ENCODE measurements around the gene HOXC9. TPM values are rescaled to one million over a fixed set of nuclear protein-coding genes. Genes with fewer than 3 reads are reported as not detected.

HOXC9 gene
- polyA plus RNA-seq, 4 donors = 19.1 to 33.6 (median 28.1) TPM

DNA sequence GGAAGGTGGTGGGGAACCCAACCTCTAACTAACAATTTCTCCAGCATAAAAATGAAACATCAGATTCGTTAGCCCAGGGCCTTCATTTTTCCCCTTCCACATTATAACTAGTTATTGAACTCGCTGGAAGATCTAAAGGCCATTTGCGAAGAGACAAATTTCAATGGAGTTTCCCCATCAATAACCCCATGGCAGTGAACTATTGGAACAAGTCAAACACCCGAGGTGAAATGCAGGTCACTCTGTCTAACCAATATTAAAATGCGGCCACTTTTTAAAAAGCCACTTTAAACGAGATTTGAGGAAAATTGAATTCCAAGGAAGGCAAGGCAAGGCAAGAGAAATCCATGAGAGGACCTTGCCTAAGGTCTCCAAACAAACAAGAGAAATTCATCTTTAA lies 49.1 kb downstream of the HOXC9 start:
- no peak for DNase-seq (ENCODE audit: low read depth in 4 of 4, low spot score in 2 of 4)

DNA sequence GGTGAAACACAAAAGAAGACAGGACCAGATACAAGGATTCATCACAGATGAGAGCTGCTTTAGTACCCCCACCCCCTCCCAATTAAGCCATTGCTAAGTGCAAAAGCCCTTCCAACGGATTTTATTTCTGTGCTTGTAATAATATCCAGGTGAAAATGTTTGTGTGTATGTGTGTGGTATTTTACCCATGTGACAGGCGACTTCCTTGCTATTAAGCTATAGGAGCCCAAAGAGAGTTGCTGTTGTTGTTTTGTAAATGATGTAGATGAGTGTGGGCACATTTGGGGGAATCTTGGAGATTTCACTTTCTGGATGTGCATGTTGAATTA lies 50.5 kb downstream of the HOXC9 start:
- DNase-seq (ENCODE audit: low read depth in 4 of 4, low spot score in 2 of 4) = no peak

DNA sequence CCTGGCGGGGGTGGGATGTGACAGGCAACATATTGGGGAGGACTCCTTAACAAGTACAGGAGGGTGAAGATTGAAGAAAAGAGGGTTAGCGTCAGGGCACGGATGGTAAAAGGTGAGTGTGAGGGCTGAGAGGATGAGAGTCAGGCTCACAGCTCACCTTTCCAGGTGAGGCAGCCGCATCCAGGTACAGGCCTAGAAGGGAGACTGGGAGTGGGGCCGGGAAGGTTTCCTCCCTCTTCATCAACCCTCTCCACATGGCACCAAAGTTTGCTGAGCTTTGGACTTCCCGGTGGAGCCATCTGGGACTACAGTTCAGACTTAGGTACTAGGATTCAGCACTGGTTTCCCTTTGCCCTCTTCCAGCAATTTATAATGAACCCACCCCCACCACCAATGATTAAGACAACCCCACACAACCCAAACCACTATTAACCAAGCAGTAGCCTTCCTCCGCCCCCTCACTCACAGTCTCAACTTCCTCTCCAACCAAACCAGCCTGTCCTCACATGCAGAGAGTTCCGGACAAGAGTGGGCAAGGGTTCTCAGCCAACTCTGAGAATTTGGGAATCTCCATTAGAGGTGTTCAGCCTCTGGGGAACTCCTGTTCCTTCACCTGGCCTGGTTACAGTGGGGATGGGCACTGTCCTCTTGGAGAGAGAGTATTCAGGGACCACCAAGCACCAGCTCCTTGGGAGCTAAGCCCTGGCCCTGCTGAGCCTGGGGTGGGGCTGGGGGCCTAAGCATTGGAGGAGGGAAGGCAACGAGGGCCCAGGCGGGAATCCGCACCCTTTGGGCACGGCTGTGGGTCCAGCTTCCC lies 51.3 kb downstream of the HOXC9 start:
- DNase-seq (ENCODE audit: low read depth in 4 of 4, low spot score in 2 of 4) = no peak

DNA sequence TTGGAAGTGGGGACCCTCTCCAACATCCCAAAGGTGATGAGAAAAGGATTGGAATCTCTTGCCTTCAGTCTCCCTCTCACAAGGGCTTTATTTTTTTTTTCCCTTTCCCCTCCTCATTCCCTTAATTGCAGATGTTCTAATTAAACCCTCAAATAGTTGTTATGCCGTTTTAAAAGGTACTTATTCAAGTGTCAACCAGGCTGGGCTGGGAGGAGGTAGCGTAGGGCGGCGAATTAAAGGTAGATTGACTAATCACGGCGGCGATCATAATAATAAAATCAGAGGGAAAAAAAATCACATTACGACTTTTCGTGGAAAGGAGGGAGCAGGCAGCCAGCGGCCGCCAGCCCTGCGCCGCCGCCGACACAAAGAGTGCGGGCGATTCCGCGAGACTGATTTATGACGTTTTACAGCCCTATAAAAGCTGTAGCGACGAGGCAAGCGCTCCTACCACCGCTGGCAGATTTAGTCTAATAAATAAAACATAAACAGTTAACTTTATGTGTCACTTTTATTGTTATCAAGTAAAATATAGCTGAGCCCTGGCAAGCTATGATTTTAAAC lies 52.0 kb downstream of the HOXC9 start:
- peak in 2 of 4 donors; percentile 69 to 83 for DNase-seq (ENCODE audit: low read depth in 4 of 4, low spot score in 2 of 4)

DNA sequence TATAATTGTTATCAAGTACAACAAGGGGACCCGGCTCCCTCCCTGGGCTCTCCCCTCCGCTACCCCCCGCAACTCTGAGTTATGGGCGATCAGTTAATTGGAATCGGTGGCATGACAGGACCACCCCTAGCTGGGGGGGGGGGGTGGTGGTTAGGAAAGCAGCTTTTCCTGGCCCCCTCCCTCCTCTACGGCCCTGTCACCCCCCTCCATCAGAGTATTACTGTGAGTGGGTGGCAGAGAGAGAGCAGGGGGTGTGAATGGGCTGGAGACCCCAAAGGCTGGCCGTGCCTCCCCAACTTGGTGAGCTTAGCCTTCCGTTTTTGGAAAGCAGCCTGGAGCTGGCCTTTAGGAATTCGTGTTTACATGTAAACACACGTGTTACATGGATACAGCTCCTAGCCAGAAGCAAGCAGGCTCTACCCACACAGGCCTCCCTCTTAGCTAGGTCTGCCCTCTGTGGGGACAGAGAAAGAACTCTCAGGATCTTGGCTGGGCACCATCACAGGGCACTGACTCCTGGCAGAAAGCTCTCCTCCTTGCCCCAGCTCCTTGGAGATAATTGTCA lies 52.6 kb downstream of the HOXC9 start:
- DNase-seq (ENCODE audit: low read depth in 4 of 4, low spot score in 2 of 4) = no peak

Other genes with a start within 250 kb of the HOXC9 start
- under 1 TPM in 3 of 4 donors, not detected in 1; 0.24 to 0.44 (median 0.32) TPM for gene CISTR, start 248.2 kb upstream of the HOXC9 start, polyA plus RNA-seq (ENCODE audit: insufficient read length in 4 of 4)
- gene HOXC13, start 61.3 kb upstream of the HOXC9 start, polyA plus RNA-seq (ENCODE audit: insufficient read length in 4 of 4) = not detected
- not detected for gene HOXC12, start 45.3 kb upstream of the HOXC9 start, polyA plus RNA-seq (ENCODE audit: insufficient read length in 4 of 4)
- gene HOXC11, start 27.0 kb upstream of the HOXC9 start, polyA plus RNA-seq (ENCODE audit: insufficient read length in 4 of 4) = 1 to 10 TPM in 3 of 4 donors, under 1 TPM in 1; 0.96 to 3.6 (median 2.3) TPM
- 1 to 10 TPM in 3 of 4 donors, under 1 TPM in 1; 0.96 to 2.3 (median 1.8) TPM for gene HOTAIR, start 25.2 kb upstream of the HOXC9 start, polyA plus RNA-seq (ENCODE audit: insufficient read length in 4 of 4)
- gene HOXC10, start 15.0 kb upstream of the HOXC9 start, polyA plus RNA-seq (ENCODE audit: insufficient read length in 4 of 4) = 10 to 100 TPM; 53.9 to 75.6 (median 65.7) TPM
- 10 to 100 TPM in 2 of 4 donors, 1 to 10 TPM in 2; 6.0 to 18.0 (median 11.0) TPM for gene HOXC8, start 8.8 kb downstream of the HOXC9 start, polyA plus RNA-seq (ENCODE audit: insufficient read length in 4 of 4)
- 10 to 100 TPM; 23.8 to 49.8 (median 39.7) TPM for gene HOXC6, start 28.3 kb downstream of the HOXC9 start, polyA plus RNA-seq (ENCODE audit: insufficient read length in 4 of 4)
- 1 to 10 TPM in 3 of 4 donors, under 1 TPM in 1; 0.97 to 5.7 (median 2.7) TPM for gene HOXC5, start 32.9 kb downstream of the HOXC9 start, polyA plus RNA-seq (ENCODE audit: insufficient read length in 4 of 4)
- gene HOXC4, start 53.7 kb downstream of the HOXC9 start, polyA plus RNA-seq (ENCODE audit: insufficient read length in 4 of 4) = 10 to 100 TPM; 36.1 to 74.3 (median 62.0) TPM
- gene SMUG1, start 188.8 kb downstream of the HOXC9 start, polyA plus RNA-seq (ENCODE audit: insufficient read length in 4 of 4) = 10 to 100 TPM; 30.8 to 43.3 (median 37.1) TPM

All from left renal cortex interstitium (tissue), 4 donors.